LNCaP clone FGC (cell line): ENCODE data around the gene SCIN.

Experiments
- DNase-seq: peaks from one replicate; pipeline ENCODE4 v3.0.0-alpha.2; 2011; ENCODE audit warnings: low read depth
- H3K4me3 ChIP-seq: 2 replicates; pipeline ENCODE4 v1.5.1; 2011; ENCODE audit warnings: mild to moderate bottlenecking, low read depth, low read length, control low read depth
- CTCF ChIP-seq: IDR thresholded peaks from 2 replicates; pipeline ENCODE4 v1.5.1; 2012; ENCODE audit warnings: mild to moderate bottlenecking; ENCODE audit not compliant: control insufficient read depth, insufficient read depth; ENCODE audit errors: extremely low read depth

Gene SCIN

GRCh38 chr7:12612622-12613021 is 42.1 kb downstream of the SCIN start:
- no peak overlapping the region for H3K4me3 ChIP-seq
- no peak for DNase-seq
- TF ChIP-seq CTCF, result no peak

GRCh38 chr7:12619461-12620069 is 49.0 kb downstream of the SCIN start:
- no peak overlapping the region for H3K4me3 ChIP-seq
- no peak for TF ChIP-seq CTCF
- DNase-seq, result no peak

GRCh38 chr7:12620371-12620770 is 49.9 kb downstream of the SCIN start:
- no peak for DNase-seq
- no peak for TF ChIP-seq CTCF
- no peak overlapping the region for H3K4me3 ChIP-seq

- no peak for TF ChIP-seq CTCF
- no peak overlapping the region for H3K4me3 ChIP-seq
- DNase-seq, result no peak
These were observed 52.7 kb downstream of the SCIN start for GRCh38 chr7:12623223-12623622.

GRCh38 chr7:12623885-12624498 is 53.5 kb downstream of the SCIN start:
- H3K4me3 ChIP-seq, result no peak overlapping the region
- no peak for DNase-seq
- peak; percentile 73 for TF ChIP-seq CTCF

GRCh38 chr7:12625836-12626235 is 55.3 kb downstream of the SCIN start:
- DNase-seq, result no peak
- no peak overlapping the region for H3K4me3 ChIP-seq
- no peak for TF ChIP-seq CTCF
